GM10248 (cell line): ENCODE results near the gene PRPF6.

ENCODE experiments used
- CTCF ChIA-PET: fragments of 300-600 bp; sonication (Branson Sonifier 250); formaldehyde crosslinking; extraction: SDS; loops from one replicate; lab custom pipeline; 2021; ENCODE audit warnings: antibody characterized with exemption; lab: Yijun Ruan, JAX
- POLR2A ChIA-PET: fragments of 350-650 bp; sonication (Branson Sonifier 250); formaldehyde crosslinking; extraction: SDS; loops from one replicate; lab custom pipeline; 2020; ENCODE audit warnings: antibody characterized with exemption; lab: Yijun Ruan, JAX
- DNase-seq: peaks from one replicate; pipeline ENCODE4 v3.0.0; 2012; ENCODE audit errors: extremely low spot score
- CTCF ChIP-seq: IDR thresholded peaks from 2 replicates; pipeline ENCODE4 v1.5.1; 2012; ENCODE audit warnings: mild to moderate bottlenecking, low read depth; ENCODE audit errors: extremely low read depth, missing control alignments, control extremely low read depth

The PRPF6 gene

GRCh38 chr20:64065062-64065973, 84.4 kb downstream of the PRPF6 start:
- ChIA-PET POLR2A (no interaction called here), CTCF (interaction anchor here (0.9 to 1.9 kb wide), 4 partner anchors 8 to 25 kb away, joined by 3 to 7 read pairs (median 4); partner anchors contain the start of genes OPRL1 and RGS19)
- TF ChIP-seq CTCF = no peak
- no peak for DNase-seq

DNA sequence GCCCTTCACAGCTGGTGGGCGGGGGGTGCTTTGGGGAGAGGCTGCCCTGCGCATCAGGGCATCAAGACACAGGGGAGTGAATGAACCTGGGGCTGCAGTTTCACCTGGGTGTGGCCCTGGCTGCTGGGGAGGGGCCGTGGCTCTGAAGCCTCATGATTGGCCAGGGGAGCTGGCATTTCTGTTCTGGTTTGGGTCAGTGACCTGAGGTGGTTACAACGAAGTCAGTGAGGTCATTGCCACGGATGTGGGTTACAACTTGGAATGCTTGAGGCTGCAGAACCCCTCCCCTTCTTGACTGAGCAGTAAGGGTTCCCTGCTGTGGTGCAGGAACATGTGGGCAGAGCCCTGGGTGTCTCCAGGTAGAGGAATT, 85.0 kb downstream of the PRPF6 start:
- no peak for TF ChIP-seq CTCF
- POLR2A ChIA-PET = no interaction called here
- DNase-seq = peak; percentile 81
- CTCF ChIA-PET = interaction anchor here (0.9 to 1.3 kb wide), 3 partner anchors 9 to 14 kb away, joined by 3 to 7 read pairs (median 3); partner anchors contain the start of genes OPRL1 and RGS19

GRCh38 chr20:64067005-64067632, 86.2 kb downstream of the PRPF6 start:
- DNase-seq = no peak
- ChIA-PET CTCF (interaction anchor here (1.1 to 1.3 kb wide), 2 partner anchors 10 to 303 kb away, joined by 3 to 7 read pairs; no protein-coding TSS in a partner anchor), POLR2A (no interaction called here)
- TF ChIP-seq CTCF = no peak

- TF ChIP-seq CTCF = no peak
- ChIA-PET CTCF (no interaction called here), POLR2A (no interaction called here)
- DNase-seq = no peak
Measured at GRCh38 chr20:64067733-64068307, 86.9 kb downstream of the PRPF6 start.

DNA sequence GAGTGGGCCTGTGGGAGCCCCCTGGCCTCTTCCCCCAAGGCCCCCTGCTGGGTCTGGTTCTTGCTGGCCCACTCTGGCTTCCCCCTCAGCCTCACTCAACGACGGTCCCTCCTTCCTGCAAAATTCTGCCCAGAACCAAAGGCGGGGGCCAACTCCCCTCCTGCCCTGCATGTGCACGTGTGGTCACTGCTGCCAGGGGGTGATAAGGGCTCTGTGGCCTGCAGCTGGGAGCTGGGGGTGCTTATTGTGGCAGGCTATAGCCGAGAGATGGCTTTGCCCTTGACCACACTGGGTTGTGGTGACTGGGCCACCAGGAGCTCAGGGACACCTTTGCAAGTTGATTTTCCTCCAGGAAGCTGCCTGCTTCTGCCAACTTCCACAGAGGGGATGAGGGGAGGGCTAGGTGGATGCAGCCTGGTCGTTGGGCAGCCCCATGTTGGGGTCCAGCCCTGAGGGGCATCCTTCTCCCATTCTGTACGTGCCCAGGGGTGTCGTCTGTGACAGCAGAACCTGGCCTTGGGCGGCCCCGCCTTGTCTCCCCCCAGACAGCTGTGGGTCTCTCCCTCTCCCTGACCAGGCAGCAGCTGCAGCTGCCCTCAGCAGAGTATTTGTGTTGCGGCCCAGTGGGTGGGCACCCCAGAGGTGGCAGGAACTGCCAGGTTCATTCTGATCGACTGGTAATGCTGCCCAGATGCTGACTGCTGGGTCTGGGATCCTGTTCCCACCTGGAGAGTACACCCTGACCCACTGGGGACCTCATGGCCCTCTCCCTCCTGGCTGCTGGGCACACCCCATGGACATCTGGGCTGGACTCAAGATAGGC, 87.7 kb downstream of the PRPF6 start:
- POLR2A ChIA-PET = no interaction called here
- TF ChIP-seq CTCF = no peak
- no peak for DNase-seq
- CTCF ChIA-PET = interaction anchor here (1.0 to 2.2 kb wide), 6 partner anchors 10 to 52 kb away, joined by 3 to 17 read pairs (median 4); partner anchors contain the start of genes OPRL1 and RGS19
